Measurements from ENCODE around the gene SIDT2.
"Not testable (repeated sequence)": the region's sequence is repeated elsewhere in the genome, so short reads cannot be mapped to it uniquely, and the experiment has no call there.

The SIDT2 gene

DNA sequence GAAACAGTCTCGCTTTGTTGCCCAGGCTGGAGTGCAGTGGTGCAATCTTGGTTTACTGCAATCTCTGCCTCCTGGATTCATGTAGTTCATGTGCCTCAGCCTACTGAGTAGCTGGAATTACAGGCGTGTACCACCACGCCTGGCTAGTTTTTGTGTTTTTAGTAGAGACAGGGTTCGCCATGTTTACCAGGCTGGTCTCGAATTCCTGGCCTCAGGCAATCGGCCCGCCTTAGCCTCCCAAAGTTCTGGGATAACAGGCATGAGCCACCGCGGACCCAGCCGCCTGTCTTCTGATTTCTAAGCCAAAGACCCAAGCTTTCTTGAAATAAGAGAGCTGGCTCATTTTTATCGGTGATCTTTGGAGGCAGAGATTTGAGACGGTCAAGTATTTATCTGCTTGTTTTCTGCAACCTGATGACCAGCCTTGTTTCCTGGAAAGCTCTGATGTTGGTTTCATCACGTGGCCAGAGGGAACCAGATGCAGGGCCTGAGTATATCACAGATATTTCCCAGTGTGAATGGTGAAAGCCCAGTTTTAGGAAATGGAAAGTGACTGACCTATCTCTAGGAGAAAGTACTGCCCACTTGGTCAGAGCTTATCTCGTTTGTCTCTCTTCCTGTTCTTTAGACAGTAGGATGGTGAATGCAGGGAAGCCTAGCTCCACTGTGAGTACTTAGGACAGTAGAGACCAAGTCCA is 5.7 kb upstream of the SIDT2 start:
- DNase-seq: no peak

DNA sequence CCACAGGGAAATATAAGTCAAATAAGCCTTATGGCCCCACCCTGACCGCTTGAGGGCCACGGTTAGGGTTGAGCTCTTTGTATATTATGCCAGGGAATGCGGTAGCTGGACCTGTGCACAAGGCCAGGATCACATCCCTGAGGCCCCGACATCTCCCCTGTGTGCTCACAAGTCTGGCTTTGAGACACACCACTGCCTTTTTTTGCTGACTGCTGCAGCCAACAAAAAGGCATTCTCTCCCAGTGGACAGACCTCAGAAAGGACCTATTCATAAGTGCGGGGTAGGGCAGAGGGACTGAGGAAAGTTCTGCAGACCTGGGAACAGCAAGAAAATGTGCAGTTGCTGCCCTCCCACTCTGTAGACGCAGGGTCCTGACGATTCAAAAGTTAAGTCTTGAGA is 3.4 kb upstream of the SIDT2 start:
- DNase-seq: no peak

DNA sequence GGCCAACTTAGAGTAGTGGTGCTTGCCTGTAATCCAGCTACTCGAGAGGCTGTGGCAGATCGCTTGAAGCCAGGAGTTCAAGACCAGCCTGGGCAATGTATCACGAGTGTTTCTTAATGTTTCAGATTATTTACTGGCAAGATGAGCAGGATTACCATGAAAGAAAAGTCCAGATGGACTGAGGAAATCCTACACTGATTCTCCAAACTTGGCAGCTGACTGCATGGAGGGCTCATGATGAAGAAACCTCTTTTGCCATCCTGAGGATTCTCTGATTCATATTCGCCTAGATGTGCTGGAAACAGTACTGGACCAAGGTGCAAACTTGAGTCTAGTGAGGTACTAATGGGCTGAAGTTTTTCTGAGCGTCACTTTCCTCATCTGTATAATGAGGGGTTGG is 2.8 kb upstream of the SIDT2 start:
- DNase-seq: no peak

DNA sequence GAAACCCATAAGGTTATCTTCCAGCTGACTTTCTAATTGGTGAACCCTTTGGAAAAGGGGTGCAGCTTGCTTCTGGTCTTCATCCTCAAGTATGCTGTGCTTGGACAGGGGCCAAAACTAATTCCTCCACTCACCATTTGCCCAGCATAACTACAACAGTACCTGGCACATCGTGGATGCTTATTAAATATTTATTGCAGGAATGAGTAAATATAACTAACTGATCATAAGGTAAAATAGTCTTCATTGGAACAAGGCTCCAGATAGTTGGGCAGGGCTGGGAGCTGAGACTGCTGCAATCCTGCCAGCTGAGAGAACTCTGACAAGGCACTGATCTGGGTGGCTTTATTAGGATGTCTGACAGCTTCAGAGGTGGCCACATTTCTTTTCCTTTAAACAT is 2.4 kb upstream of the SIDT2 start:
- no peak for DNase-seq

DNA sequence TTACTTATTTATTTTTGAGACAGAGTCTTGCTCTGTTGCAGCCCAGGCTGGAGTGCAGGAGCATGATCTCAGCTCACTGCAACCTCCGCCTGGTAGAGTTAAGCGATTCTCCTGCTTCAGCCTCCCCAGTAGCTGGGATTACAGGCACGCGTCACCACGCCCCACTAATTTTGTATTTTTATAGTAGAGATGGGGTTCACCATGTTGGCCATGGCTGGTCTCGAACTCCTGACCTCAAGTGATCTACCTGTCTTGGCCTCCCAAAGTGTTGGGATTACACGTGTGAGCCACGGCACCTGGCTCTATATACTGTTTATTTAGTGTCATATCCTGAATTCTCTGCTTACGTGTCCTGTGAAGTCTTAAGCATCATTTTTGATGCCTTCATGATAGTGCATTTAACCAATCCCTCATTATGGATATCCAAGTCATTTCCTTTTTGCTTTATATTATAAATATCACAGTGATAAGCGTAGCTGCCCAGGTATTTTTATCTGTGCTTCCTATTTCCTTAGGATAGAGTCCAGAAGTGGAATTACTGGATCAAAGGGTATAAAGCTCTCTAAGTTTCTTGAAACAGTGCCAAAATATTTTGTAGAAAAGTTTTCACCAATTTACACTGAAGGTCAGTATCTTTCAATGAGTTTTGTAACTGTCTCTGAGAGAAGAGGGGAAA is 871 bp upstream of the SIDT2 start:
- DNase-seq: no peak

DNA sequence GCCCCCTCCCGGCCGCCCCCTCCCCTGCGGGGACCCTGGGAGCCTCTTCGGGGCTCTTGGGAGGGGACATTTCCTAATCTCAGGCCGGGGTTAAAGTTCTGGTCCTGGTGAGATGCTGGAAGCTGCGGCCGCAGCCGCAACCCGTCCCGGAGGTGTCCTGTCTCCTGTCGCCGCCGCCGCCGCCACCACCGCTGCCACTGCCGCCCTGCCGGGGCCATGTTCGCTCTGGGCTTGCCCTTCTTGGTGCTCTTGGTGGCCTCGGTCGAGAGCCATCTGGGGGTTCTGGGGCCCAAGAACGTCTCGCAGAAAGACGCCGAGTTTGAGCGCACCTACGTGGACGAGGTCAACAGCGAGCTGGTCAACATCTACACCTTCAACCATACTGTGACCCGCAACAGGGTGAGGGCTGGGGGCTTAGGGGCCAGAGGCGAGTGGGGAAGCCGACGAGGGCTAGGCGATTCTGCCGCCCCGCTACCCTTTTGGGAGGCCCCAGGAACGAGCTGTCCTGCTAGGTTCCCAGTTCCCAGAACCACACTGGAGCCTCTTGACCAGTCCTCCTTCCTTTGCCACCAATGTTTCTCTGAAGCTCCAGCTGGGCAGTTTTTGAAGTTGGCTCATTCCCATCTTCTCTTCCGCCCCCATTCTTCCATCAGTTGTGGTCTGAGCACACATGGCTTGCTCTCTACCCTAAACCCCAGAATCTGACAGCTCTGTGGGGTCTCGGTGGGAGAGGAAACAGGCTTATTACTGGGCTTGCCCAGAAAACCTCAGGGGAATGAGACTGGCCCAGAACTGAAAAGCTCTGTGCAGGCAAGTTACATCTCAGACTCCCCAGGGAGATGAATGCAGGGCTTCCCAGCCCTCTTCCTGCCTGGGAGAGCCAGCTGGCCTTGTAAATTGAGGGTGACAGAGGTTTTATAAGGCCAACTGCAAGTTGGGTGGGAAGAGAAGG is 781 bp downstream of the SIDT2 start:
- no peak for DNase-seq

DNA sequence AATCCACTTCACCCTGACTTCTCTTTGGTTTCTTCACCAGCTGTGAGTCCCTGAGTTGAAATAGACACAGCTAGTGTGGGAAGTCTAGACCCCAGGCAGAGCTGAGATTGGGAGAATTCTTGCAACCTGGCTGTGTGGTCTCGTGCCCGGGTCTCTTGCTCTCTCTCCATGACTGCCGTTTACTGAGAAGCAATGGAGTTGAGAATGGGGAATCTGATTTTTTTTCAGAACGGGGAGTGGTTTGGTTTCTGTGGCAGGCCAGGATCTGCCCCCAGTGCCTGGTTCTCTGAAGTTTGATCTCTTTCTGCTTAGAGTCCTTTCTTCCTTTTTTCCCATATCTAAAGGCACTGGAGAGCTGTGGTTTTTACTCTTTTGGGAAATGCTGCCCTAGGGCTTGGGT is 1.5 kb downstream of the SIDT2 start:
- no peak for DNase-seq

DNA sequence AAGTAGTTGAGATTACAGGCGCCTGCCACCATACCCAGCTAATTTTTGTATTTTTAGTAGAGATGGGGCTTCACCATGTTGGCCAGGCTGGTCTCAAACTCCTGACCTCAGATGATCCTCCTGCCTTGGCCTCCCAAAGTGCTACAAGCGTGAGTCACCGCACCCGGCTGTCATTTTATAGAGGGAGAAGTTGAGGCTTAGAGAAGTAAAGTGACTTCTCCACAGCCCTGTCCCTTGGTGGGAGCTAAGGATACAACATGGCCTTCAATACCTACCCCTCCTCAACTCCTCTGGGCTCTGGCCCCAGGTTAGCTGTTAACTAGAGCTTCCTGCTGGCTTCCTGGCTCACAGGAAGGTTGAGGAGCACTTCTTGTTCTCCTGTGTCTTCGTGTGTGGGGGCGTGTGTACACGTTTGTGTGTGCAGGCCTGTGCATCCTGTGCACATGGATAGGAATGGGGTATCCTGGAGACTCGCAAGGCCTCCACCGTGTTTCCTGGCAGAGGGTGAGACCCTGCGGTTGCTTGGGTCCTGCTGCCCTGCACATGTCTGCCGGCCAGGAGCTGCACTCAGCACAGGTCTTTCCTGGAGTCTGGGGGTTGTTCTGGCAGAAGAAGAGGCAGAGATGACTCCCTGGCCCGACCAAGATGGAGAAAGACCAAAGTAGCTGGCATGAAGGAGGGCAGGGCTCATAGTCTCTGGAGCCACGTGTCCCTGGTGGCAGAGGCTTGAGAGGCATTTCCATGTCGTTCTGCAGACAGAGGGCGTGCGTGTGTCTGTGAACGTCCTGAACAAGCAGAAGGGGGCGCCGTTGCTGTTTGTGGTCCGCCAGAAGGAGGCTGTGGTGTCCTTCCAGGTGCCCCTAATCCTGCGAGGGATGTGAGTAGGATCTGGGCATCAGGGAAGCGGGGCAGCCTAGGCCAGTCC is 2.4 kb downstream of the SIDT2 start:
- DNase-seq: no peak

DNA sequence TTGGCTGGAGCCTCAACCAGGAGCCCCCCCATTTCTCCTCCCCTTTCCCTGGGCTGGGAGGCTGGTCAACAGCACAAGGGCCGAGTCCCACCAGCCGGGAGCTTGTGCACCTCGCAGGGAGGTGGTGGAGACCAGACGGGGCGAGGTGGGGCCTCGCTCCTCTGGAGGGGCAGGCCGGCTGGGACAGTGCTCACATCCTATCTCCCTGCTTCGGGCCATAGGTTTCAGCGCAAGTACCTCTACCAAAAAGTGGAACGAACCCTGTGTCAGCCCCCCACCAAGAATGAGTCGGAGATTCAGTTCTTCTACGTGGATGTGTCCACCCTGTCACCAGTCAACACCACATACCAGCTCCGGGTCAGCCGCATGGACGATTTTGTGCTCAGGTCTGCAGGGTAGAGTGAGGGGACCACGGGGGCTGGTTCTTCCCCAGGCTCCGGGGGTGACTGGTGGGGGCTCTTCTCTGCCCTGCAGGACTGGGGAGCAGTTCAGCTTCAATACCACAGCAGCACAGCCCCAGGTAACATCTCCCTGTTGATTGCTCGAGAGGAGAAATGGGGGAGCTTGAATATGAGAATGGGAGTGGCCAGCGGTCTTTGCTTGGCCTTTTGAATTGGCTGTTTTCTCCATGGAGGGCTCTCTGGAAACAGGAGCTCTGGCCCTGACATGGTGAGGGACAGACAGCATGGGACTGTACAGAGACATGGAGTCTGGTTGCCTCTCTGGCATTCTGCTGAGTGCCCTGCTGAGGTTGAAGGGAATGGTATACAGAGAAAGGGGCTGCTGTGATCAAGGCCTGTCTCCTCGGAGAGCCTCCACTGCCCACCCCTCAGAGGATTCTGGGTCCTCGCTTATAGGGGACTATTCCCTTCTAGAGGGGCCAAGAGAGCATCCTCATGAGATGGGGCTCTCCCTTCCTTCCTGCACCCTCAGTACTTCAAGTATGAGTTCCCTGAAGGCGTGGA is 3.3 kb downstream of the SIDT2 start:
- no peak for DNase-seq

DNA sequence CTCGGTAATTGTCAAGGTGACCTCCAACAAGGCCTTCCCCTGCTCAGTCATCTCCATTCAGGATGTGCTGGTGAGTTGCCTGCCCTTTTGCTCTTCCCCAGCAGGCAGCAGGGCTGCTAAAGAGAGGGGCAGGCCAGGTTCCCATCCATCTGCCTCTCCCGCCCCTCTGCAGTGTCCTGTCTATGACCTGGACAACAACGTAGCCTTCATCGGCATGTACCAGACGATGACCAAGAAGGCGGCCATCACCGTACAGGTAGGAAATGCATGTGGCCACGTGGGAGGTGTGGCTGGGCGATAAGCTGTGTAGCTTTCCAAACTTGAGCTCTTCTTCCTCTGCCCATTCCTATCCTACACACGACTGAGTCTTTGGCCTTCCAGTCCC is 4.0 kb downstream of the SIDT2 start:
- DNase-seq: no peak

DNA sequence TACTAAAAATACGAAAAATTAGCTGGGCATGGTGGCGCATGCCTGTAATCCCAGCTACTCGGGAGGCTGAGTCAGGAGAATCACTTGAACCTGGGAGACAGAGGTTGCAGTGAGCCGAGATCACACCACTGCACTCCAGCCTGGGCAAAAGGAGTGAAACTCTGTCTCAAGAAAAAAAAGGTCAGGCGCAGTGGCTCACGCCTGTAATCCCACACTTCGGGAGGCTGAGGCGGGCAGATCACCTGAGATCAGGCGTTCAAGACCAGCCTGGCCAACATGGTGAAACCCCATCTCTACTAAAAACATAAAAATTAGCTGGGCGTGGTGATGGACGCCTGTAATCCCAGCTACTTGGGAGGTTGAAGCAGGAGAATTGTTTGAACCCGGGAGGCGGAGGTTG is 4.6 kb downstream of the SIDT2 start:
- DNase-seq: not testable (repeated sequence)

DNA sequence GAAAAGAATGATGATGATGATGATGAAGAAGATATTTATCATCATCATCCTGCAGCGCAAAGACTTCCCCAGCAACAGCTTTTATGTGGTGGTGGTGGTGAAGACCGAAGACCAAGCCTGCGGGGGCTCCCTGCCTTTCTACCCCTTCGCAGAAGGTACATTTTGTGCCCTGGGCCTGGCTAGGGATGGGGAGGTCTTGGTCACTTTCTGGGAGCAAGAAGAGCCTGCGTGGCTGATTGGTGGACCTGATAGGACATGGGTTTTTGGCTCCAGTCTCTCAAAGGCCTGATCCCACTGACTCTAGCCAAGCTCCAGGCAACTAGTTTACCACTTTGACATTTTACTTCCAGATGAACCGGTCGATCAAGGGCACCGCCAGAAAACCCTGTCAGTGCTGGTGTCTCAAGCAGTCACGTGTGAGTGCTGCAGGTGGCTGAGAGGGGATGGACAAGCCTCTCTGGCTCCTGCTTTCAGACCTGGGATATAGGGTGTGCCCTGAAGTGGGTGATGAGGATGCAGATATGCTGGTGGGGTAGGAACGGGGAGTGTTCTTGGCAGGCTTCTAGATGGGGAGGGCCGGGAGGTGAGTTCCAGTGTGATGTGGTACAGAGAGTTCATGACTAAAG is 5.3 kb downstream of the SIDT2 start:
- no peak for DNase-seq

DNA sequence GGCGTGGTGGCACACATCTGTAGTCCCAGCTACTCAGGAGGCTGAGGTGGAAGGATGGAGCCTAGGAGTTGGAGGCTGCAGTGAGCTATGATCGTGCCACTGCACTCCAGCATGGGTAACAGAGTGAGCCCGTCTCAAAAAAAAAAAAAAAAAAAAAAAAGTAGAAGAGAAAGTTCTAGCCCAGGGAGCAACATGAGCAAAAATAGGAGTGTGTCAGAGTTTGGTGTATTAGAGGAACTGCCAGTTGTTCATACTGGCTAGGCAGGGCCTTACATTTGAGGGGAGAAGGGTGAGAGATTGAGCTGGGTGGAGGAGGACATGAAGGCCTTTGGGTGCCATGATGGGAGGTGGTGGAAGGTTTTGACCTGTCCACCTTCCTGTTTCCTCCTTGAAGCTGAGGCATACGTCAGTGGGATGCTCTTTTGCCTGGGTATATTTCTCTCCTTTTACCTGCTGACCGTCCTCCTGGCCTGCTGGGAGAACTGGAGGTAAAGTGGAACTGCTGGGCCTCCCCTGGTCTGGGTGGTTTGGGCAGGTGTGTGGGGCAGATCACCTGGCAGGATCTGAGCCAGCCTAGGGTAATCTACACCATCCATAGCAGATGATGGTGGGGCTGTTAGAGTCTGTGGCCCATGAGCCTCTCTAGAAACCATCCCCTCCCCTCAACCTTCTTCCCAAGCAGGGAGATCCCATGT is 7.3 kb downstream of the SIDT2 start:
- DNase-seq: no peak

DNA sequence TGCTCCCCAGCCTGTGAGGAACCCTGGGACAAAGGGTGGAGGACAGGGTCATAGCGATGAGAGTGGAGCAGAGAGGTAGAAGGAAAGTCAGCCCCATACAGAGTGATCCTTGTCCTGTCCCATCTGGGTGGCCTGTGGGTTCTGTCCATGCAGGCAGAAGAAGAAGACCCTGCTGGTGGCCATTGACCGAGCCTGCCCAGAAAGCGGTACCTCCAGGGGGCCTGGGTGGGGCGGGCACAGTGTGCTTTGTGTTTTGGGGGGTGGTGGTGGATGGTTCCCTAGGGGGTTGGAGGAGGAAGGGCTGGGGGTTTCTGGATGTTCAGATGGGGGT is 7.9 kb downstream of the SIDT2 start:
- no peak for DNase-seq

DNA sequence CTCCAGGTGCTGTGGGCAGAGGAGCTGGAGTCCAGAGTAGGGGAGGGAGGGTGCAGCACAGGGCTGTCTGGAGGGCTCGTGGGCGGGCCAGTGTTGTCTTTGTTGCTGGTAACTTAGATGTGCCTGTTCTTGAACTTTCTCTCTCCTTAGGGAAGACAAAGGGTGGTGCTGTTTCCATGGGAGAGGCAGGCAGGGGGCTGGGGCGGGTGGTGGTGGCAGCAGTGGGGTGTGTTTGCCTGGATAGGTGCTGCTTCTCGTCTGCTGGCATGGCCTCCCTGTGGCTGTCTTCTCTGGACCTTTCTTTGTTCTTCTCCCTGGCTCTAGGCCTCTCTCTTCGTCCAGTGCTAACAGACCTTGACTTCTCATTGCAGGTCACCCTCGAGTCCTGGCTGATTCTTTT is 8.5 kb downstream of the SIDT2 start:
- DNase-seq: no peak

DNA sequence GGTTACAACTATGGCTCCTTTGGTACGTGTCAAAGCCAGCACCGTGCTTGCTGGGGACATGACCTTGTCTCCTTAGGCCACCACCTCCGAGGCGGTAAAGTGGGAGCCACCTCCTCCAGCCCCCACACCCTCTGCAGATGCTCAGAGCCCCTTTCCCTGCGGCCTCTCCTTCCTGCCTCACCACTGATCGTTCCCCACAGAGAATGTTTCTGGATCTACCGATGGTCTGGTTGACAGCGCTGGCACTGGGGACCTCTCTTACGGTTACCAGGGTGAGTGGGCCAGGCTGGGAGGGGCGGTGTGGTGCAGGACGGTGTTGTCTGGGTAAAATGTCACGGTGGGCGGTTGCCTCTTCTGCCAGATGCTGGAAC is 8.9 kb downstream of the SIDT2 start:
- no peak for DNase-seq

DNA sequence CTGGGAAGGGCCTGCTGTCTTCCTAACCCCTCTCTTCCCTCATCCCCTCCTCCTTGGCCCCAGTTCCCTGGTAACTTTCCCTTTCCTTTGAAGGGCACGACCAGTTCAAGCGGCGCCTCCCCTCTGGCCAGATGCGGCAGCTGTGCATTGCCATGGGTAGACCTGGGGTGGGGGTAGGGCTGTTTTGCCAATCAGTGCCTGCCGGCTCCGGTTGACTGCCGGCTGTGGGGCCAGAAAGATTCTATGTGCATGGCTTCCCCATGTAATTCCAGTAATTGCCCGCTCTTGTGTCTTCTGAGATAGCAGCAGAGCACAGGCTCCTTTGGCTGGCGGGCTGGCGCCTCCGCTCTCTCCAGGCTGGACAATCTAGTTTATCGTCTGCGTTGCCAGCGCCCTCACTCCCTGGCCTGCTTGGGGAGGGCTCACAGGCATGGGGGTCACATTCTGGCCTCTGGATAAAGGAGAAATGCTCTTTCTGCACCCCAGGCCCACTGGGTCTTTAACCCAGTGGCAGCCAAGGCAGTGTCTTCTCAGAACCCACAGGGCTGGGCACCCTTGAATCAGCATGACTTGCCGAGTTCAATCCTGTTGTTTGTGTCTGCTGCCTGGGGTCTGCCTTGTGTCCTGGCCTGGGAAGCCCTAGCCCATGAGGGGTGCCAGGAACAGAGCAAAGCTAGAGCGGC is 9.4 kb downstream of the SIDT2 start:
- DNase-seq: no peak

DNA sequence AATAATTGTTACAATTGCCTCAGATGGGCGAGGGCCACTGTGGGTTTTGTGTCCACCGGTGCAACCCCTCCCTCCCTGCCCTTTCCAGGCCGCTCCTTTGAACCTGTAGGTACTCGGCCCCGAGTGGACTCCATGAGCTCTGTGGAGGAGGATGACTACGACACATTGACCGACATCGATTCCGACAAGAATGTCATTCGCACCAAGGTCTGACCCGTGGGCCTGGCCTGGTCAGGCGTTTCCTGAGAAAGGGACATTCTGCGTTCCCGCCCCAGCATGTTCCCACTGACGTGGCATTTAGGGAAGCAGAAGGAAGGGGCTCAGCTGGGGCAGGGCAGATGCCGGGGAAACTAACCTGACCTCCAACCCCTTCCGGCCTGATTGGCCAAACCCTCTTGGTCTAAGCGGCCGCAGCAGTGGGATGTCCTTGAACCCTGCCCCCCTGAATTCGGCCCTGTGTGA is 10.1 kb downstream of the SIDT2 start:
- no peak for DNase-seq

DNA sequence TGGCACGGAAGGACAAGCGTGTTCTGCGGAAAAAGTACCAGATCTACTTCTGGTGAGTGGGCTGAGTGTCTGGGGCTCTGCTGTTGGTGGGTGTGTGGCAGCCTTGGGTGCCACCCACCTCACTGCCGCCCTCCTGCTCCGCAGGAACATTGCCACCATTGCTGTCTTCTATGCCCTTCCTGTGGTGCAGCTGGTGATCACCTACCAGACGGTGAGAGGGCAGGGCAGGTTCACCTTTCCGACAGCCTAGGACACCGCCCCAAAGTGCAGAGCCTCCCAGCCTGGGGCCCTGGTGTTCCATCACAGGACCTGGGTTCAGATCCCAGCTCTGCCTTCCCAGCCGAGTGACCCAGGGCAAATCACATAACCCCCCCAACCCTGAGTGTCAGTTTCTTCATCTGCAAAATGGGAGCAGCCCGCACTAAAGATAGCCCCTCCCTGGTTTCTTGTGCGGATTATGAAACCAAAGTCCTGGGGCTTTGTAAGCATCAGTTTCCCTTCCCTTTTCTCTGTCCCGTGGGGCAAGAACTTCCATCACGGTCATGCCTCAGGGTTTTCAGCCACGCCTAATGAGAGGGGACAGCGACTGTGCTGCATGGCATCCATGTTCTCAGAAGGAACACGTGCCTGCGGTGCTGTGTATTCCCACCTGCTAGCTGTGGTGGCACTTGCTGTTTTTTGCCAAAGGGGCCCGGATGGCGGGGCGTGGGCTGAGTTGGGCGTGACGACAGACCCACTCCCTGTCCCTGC is 10.8 kb downstream of the SIDT2 start:
- DNase-seq: no peak
